Stimulated activated effector memory CD8-positive, alpha-beta T cell treated with anti-CD3 and anti-CD28 coated beads, Interleukin-12 subunit alpha, Interleukin-12 subunit beta, amount 100 ng/mL, for 72 hours (primary cell): ENCODE measurements around the gene BPGM.

Experiments
- ATAC-seq: fragments of 150-1000 bp; cut with Tn5 transposase; 2 replicates; pipeline ENCODE4 v1.10.0; 2021
- DNase-seq, 2 donors: peaks; one replicate each; pipeline ENCODE4 v3.0.0; 2021 to 2022; ENCODE audit warnings: low spot score in 2 of 2
- H3K27ac Mint-ChIP-seq: one replicate; pipeline ENCODE4 v1.8.0; 2022; ENCODE audit warnings: mild to moderate bottlenecking, mixed read lengths
- H3K36me3 Mint-ChIP-seq: one replicate; pipeline ENCODE4 v1.8.0; 2022; ENCODE audit warnings: mild to moderate bottlenecking, mixed read lengths
- H3K4me1 Mint-ChIP-seq: one replicate; pipeline ENCODE4 v1.8.0; 2022; ENCODE audit warnings: mixed read lengths
- H3K4me3 Mint-ChIP-seq: one replicate; pipeline ENCODE4 v1.8.0; 2022; ENCODE audit warnings: mild to moderate bottlenecking, mixed read lengths
- H3K9me3 Mint-ChIP-seq: one replicate; pipeline ENCODE4 v1.8.0; 2022; ENCODE audit warnings: mixed read lengths

BPGM gene

GRCh38 chr7:134694299-134694698 is 47.6 kb downstream of the BPGM start:
- H3K36me3 Mint-ChIP-seq: no peaks in the 10 kb centered on the region
- no peaks in the 10 kb centered on the region for H3K9me3 Mint-ChIP-seq
- DNase-seq (no peak), ATAC-seq (no peak)
- no peak overlapping the region for H3K4me3 Mint-ChIP-seq
- no peaks in the 10 kb centered on the region for H3K4me1 Mint-ChIP-seq
- no peak overlapping the region for H3K27ac Mint-ChIP-seq

- Mint-ChIP-seq H3K4me1 (no peaks in the 10 kb centered on the region), H3K4me3 (no peak overlapping the region), H3K27ac (no peak overlapping the region), H3K9me3 (no peaks in the 10 kb centered on the region), H3K36me3 (no peaks in the 10 kb centered on the region)
- ATAC-seq: no peak
- DNase-seq: no peak
Observed at GRCh38 chr7:134694767-134695166, 48.1 kb downstream of the BPGM start.

GRCh38 chr7:134695321-134695860 is 48.7 kb downstream of the BPGM start:
- no peak overlapping the region for H3K4me3 Mint-ChIP-seq
- DNase-seq: no peak
- no peaks in the 10 kb centered on the region for H3K36me3 Mint-ChIP-seq
- no peak overlapping the region for H3K27ac Mint-ChIP-seq
- ATAC-seq: no peak
- H3K4me1 Mint-ChIP-seq: no peaks in the 10 kb centered on the region
- no peaks in the 10 kb centered on the region for H3K9me3 Mint-ChIP-seq

GRCh38 chr7:134696261-134696660 is 49.6 kb downstream of the BPGM start:
- Mint-ChIP-seq H3K36me3 (no peaks in the 10 kb centered on the region), H3K27ac (no peak overlapping the region), H3K4me1 (no peaks in the 10 kb centered on the region), H3K4me3 (no peak overlapping the region), H3K9me3 (no peaks in the 10 kb centered on the region)
- no peak for ATAC-seq
- DNase-seq: no peak

DNA sequence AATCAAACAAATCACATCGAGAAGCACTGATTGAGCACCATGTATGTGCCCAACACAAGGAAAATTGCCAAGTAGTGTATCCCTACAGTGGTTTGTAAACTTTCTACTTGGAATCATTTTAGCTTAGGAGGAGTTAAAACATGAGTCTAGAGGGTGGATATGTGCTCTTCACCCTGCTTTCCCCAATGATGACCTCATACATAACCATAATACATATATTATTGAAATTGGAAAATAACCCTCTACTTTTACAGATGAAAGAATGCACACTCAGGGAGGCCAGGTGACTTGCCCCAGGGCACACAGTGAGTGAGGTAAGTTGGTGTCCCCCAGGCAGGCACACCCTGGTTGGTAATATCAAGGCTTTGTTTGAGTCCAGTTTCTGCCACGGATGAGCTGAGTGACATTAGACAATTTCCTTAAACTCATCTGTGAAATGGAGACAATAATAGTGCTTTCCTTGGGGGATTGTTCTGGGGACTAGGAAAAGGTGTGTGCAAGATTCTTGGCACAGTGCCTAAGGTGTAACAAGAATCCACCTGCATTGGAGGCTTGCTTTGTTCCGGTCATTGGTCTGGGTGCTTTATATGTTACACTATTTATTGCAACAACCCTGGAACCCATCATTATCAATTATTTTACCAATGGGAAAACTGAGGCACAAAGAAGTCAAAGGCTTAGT is 50.7 kb downstream of the BPGM start:
- DNase-seq (no peak), ATAC-seq (no peak)
- Mint-ChIP-seq H3K27ac (no peak overlapping the region), H3K9me3 (no peaks in the 10 kb centered on the region), H3K4me1 (no peaks in the 10 kb centered on the region), H3K4me3 (no peak overlapping the region), H3K36me3 (no peaks in the 10 kb centered on the region)

DNA sequence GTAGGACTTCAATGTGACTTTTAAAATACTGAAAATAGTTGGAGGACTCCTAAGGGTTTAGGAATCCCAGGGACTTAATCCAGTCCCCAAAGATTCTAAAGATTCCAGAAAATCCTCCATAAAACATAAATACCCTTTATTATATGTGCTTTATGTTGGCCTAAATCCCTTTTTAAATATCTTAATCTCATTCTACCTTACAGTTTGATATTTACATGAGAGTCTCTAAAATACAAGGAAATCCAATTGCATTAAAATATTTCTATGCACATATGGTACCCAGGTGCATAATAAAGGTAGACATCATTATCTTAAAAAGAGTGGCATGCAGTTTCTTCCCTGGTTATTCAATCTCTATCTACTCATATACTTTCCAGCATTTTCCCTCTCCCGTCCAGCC is 51.8 kb downstream of the BPGM start:
- no peak overlapping the region for H3K27ac Mint-ChIP-seq
- H3K4me3 Mint-ChIP-seq: no peak overlapping the region
- no peaks in the 10 kb centered on the region for H3K4me1 Mint-ChIP-seq
- no peaks in the 10 kb centered on the region for H3K9me3 Mint-ChIP-seq
- ATAC-seq (no peak), DNase-seq (no peak)
- no peaks in the 10 kb centered on the region for H3K36me3 Mint-ChIP-seq

- no peaks in the 10 kb centered on the region for H3K36me3 Mint-ChIP-seq
- ATAC-seq: no peak
- DNase-seq: no peak
- no peaks in the 10 kb centered on the region for H3K9me3 Mint-ChIP-seq
- H3K4me1 Mint-ChIP-seq: no peaks in the 10 kb centered on the region
- no peak overlapping the region for H3K27ac Mint-ChIP-seq
- no peak overlapping the region for H3K4me3 Mint-ChIP-seq
Observed at GRCh38 chr7:134699021-134699818, 52.6 kb downstream of the BPGM start.

DNA sequence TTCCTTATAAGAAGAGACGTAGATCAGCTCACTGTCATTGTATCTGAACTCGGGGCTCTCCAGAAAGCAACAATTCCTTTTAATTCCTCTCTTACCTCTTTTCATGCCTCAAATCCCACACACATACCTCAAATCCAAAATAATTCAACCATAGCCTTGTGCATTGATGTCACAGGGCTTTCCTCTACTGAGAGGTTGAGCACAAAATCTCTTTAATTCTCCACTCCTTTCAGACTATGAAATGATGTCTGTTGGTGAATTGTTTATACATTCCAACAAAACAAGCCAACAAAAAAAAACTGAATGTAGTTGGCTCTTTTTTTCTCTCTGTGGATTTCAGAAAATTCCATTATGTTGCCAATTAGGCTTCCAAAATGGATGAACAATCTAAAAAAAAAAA is 53.2 kb downstream of the BPGM start:
- DNase-seq (no peak), ATAC-seq (no peak)
- no peak overlapping the region for H3K4me3 Mint-ChIP-seq

DNA sequence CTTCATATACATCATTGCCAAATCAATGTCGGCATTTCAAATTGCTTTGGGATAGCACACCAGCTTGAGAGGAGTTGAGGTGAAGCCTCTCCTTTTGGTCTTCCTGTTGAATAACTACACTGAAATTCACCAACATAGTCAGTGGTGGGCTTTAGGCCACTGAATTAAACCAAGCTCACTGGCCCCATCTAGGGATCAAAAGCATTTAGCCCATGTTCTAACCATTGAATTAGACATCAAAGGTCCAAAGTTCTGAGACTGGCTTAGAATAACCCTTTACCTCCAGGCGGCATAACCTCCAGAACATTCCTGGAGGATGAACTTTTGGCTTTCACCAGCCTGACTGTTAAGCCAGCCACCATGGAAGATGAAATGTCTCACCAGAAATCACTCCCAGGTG is 54.6 kb downstream of the BPGM start:
- no peak overlapping the region for H3K27ac Mint-ChIP-seq
- ATAC-seq: peak; percentile 52
- peak in 1 of 2 donors; percentile 54 for DNase-seq
- no peaks in the 10 kb centered on the region for H3K4me1 Mint-ChIP-seq
- H3K9me3 Mint-ChIP-seq: no peaks in the 10 kb centered on the region
- H3K36me3 Mint-ChIP-seq: no peaks in the 10 kb centered on the region
- H3K4me3 Mint-ChIP-seq: no peak overlapping the region

More for the DNA sequence above, 53.2 kb downstream of the BPGM start:
- Mint-ChIP-seq H3K9me3 (no peaks in the 10 kb centered on the region), H3K27ac (no peak overlapping the region), H3K36me3 (no peaks in the 10 kb centered on the region), H3K4me1 (no peaks in the 10 kb centered on the region)

DNA sequence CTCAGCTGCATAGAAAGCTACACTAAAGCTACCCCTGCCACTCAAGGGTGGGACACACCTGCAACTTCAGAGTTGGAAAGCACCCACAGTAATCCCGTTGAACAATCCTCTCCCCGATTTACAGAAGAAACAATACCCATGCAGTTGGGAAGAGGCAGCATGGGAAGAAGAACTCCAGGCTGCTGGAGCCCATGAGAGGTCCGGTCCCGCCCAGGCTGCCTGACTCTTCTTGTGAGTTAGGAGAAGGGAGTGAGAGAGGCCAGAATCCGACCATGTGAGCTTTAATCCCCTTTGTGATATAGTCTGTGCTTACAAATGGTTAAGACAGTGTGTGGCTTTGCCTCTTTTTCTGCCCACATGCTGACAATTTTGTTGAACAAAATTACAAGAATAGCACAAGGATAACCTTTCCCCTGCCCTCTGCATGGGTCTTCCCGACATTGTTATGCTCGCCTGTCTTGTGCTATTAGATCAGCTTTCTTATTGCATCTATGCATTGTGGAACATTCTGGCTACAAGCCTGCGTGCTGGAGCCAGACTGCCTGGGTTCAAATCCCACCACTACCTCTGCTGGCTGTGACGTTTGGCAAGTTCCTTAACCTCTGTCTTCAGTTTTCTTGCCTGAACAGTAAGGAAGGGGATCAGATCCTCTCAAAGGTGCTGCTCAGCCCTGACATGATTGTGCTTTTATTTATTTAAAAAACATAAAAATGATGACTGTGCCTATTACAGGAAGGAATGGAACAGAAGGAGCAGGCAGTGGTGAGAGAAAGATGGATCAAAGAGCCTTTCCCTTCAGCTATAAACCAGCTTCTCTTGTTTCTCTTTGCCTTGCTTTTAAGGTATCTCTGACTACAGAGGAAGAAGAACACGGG is 56.0 kb downstream of the BPGM start:
- ATAC-seq (no peak), DNase-seq (no peak)
- no peaks in the 10 kb centered on the region for H3K4me1 Mint-ChIP-seq
- no peaks in the 10 kb centered on the region for H3K36me3 Mint-ChIP-seq
- H3K27ac Mint-ChIP-seq: no peak overlapping the region
- no peak overlapping the region for H3K4me3 Mint-ChIP-seq
- H3K9me3 Mint-ChIP-seq: no peaks in the 10 kb centered on the region

GRCh38 chr7:134703241-134703594 is 56.6 kb downstream of the BPGM start:
- no peak for DNase-seq
- Mint-ChIP-seq H3K36me3 (no peaks in the 10 kb centered on the region), H3K4me3 (no peak overlapping the region), H3K9me3 (no peaks in the 10 kb centered on the region), H3K4me1 (no peaks in the 10 kb centered on the region), H3K27ac (no peak overlapping the region)
- ATAC-seq: no peak

GRCh38 chr7:134703782-134704181 is 57.1 kb downstream of the BPGM start:
- DNase-seq: no peak
- no peaks in the 10 kb centered on the region for H3K36me3 Mint-ChIP-seq
- ATAC-seq: peak; percentile 19
- no peak overlapping the region for H3K4me3 Mint-ChIP-seq
- no peak overlapping the region for H3K27ac Mint-ChIP-seq
- H3K9me3 Mint-ChIP-seq: no peaks in the 10 kb centered on the region
- no peaks in the 10 kb centered on the region for H3K4me1 Mint-ChIP-seq

- no peaks in the 10 kb centered on the region for H3K4me1 Mint-ChIP-seq
- no peak overlapping the region for H3K27ac Mint-ChIP-seq
- DNase-seq (no peak), ATAC-seq (no peak)
- no peak overlapping the region for H3K4me3 Mint-ChIP-seq
- H3K9me3 Mint-ChIP-seq: no peaks in the 10 kb centered on the region
- no peaks in the 10 kb centered on the region for H3K36me3 Mint-ChIP-seq
Observed at GRCh38 chr7:134704827-134705226, 58.2 kb downstream of the BPGM start.

GRCh38 chr7:134705716-134706115 is 59.1 kb downstream of the BPGM start:
- H3K4me3 Mint-ChIP-seq: no peak overlapping the region
- peaks cover 4% of the 10 kb centered on the region for H3K4me1 Mint-ChIP-seq
- DNase-seq (no peak), ATAC-seq (no peak)
- no peaks in the 10 kb centered on the region for H3K9me3 Mint-ChIP-seq
- no peak overlapping the region for H3K27ac Mint-ChIP-seq
- H3K36me3 Mint-ChIP-seq: no peaks in the 10 kb centered on the region

- Mint-ChIP-seq H3K9me3 (no peaks in the 10 kb centered on the region), H3K4me3 (no peak overlapping the region), H3K27ac (no peak overlapping the region), H3K4me1 (peaks cover 11% of the 10 kb centered on the region), H3K36me3 (no peaks in the 10 kb centered on the region)
- no peak for ATAC-seq
- no peak for DNase-seq
Observed at GRCh38 chr7:134706468-134706867, 59.8 kb downstream of the BPGM start.
